SU-DHL-6 (cell line): ENCODE measurements around the gene ROR1.

Experiments used
- CTCF ChIP-seq: fragments of 200-600 bp; sonication (generic); IDR thresholded peaks from one replicate; pipeline ENCODE4 v1.5.1; 2017; ENCODE audit warnings: antibody characterized with exemption, mild to moderate bottlenecking, low read length, moderate library complexity; ENCODE audit not compliant: insufficient read depth, poor library complexity, severe bottlenecking
- EZH2phosphoT487 ChIP-seq: fragments of 200-600 bp; sonication (generic), shearing (Covaris generic); conservative IDR thresholded peaks from 2 replicates; pipeline ENCODE4 v1.6.1; 2018; ENCODE audit warnings: mild to moderate bottlenecking, antibody characterized with exemption, low read length, moderate library complexity, mixed read lengths

GRCh38 chr1:63918418-63918945 is 144.7 kb downstream of the ROR1 start:
- no peak for TF ChIP-seq CTCF
- TF ChIP-seq EZH2phosphoT487 = no peak
